MM.1S (cell line): Measurements from ENCODE around the gene MICAL2.

Experiments used
- EZH2 ChIP-seq: fragments of 300-600 bp; sonication (generic); optimal IDR thresholded peaks from 2 replicates; pipeline ENCODE3; 2017; ENCODE audit warnings: low read depth, mild to moderate bottlenecking, antibody characterized with exemption, low read length, mixed read lengths
- EZH2phosphoT487 ChIP-seq: fragments of 300-600 bp; sonication (generic); IDR thresholded peaks from 2 replicates; pipeline ENCODE4 v1.6.1; 2018; ENCODE audit warnings: antibody characterized with exemption, low read length
- TF ChIP-seq, protein P1 (sequence below): fragments of 300-600 bp; sonication (generic); IDR thresholded peaks from 2 replicates; pipeline ENCODE4 v1.5.1; 2016; ENCODE audit warnings: antibody characterized with exemption, low read length, mixed read lengths

DNA sequence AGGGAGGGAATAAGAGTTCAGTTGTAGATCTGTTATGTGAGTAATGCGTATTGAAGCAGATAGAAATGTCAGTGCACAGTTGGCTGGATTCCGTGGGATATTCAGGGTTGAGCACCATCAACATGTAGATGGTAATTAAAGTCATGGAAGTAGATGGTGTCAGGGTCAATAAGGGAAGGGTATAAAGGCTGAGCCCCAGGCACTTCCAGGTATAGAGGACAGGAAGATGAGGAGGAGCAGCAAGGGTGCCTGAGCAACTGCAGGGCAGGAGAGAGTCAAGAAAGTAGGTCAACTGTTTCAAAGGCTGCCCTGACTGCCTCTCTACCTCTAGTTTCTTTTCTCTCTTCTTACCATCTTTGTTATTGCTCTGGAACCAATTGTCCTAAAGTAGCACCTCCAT, 85.9 kb downstream of the MICAL2 start:
- TF ChIP-seq, protein P1, sequence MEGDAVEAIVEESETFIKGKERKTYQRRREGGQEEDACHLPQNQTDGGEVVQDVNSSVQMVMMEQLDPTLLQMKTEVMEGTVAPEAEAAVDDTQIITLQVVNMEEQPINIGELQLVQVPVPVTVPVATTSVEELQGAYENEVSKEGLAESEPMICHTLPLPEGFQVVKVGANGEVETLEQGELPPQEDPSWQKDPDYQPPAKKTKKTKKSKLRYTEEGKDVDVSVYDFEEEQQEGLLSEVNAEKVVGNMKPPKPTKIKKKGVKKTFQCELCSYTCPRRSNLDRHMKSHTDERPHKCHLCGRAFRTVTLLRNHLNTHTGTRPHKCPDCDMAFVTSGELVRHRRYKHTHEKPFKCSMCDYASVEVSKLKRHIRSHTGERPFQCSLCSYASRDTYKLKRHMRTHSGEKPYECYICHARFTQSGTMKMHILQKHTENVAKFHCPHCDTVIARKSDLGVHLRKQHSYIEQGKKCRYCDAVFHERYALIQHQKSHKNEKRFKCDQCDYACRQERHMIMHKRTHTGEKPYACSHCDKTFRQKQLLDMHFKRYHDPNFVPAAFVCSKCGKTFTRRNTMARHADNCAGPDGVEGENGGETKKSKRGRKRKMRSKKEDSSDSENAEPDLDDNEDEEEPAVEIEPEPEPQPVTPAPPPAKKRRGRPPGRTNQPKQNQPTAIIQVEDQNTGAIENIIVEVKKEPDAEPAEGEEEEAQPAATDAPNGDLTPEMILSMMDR, result no peak
- no peak for TF ChIP-seq EZH2
- no peak for TF ChIP-seq EZH2phosphoT487
